AG04450 (cell line): ENCODE measurements around the gene RPRM. TPM values are rescaled to one million over a fixed set of nuclear protein-coding genes. Genes with fewer than 3 reads are reported as not detected.
A peak's percentile ranks its signal among the peaks of the same experiment; 100 is the strongest.

Experiments used
- CTCF ChIA-PET: fragments of 300-600, 350-600 bp; formaldehyde crosslinking; extraction: SDS; loops from one replicate; lab custom pipeline; 2022; ENCODE audit warnings: antibody characterized with exemption, inconsistent platforms; lab: Charles Lee
- POLR2A ChIA-PET: fragments of 350-600 bp; formaldehyde crosslinking; extraction: SDS; loops from one replicate; lab custom pipeline; 2021; ENCODE audit warnings: antibody characterized with exemption, inconsistent platforms; lab: Yijun Ruan, JAX
- DNase-seq: peaks from one replicate; pipeline ENCODE4 v3.0.0-alpha.2; 2011; ENCODE audit warnings: low read depth, low spot score
- H3K27ac ChIP-seq: one replicate; pipeline ENCODE4 v1.5.1; 2012; ENCODE audit warnings: low read depth, low read length, control low read depth
- H3K27me3 ChIP-seq: one replicate; pipeline ENCODE4 v1.6.0; 2012; ENCODE audit warnings: low read length; ENCODE audit not compliant: control insufficient read depth, insufficient read depth
- H3K4me3 ChIP-seq: 2 replicates; pipeline ENCODE4 v1.5.1; 2011; ENCODE audit warnings: mild to moderate bottlenecking, low read depth, low read length, control low read depth
- H3K9me3 ChIP-seq: 2 replicates; pipeline ENCODE4 v1.5.1; 2012; ENCODE audit warnings: low read length; ENCODE audit not compliant: control insufficient read depth, insufficient read depth
- CTCF ChIP-seq: IDR thresholded peaks from 2 replicates; pipeline ENCODE4 v1.5.1; 2011; ENCODE audit warnings: low read depth, low read length, control low read depth, inconsistent platforms
- polyA minus RNA-seq: library from RNA; depleted of rRNA, polyadenylated mRNA; stranded (reverse); fragments of >200 nt; gene quantifications from 2 replicates; pipeline ENCODE4 v1.2.3, GENCODE V29; 2011; rRNA and poly(A)+ RNA removed
- polyA plus RNA-seq: library from polyadenylated mRNA; depleted of rRNA; stranded (reverse); fragments of >200 nt; gene quantifications from 2 replicates; pipeline ENCODE4 v1.2.3, GENCODE V29; 2011; rRNA removed

The RPRM gene
- polyA plus RNA-seq: not detected in 2 replicates
- polyA minus RNA-seq: not detected in 2 replicates

GRCh38 chr2:153478289-153479261 lies at the start of gene RPRM:
TSS of gene RPRM (minus strand) at chr2:153478762. CDS start at chr2:153478565, 197 bp downstream.
- POLR2A ChIA-PET: no interaction called here
- TF ChIP-seq CTCF: peak; percentile 65
- CTCF ChIA-PET: interaction anchor here (1.0 to 3.0 kb wide), 4 partner anchors 8 to 736 kb away, joined by 4 to 19 read pairs (median 6); no protein-coding TSS in a partner anchor
- Histone ChIP-seq H3K27me3 (peaks cover 22% of the 10 kb centered on the region), H3K27ac (no peak within 1 kb of the TSS), H3K9me3 (no peaks in the 10 kb centered on the region; the same call in 1 of the 2 replicates), H3K4me3 (peak within 1 kb of the TSS; percentile 50)
- peak; percentile 1 for DNase-seq

- POLR2A ChIA-PET: no interaction called here
- Histone ChIP-seq H3K27me3 (no peaks in the 10 kb centered on the region), H3K4me3 (no peak overlapping the region), H3K9me3 (no peaks in the 10 kb centered on the region; the same call in 1 of the 2 replicates), H3K27ac (no peak overlapping the region)
- DNase-seq: peak; percentile 2
- TF ChIP-seq CTCF: peak; percentile 60
- CTCF ChIA-PET: interaction anchor here (0.8 to 2.8 kb wide), 6 partner anchors 9 to 1481 kb away, joined by 3 to 15 read pairs (median 3); no protein-coding TSS in a partner anchor
These were observed 40.8 kb upstream of the RPRM start for GRCh38 chr2:153519257-153519875.

- no peak overlapping the region for H3K4me3 ChIP-seq
- CTCF ChIA-PET: no interaction called here
- POLR2A ChIA-PET: no interaction called here
These were observed 33.8 kb upstream of the RPRM start for GRCh38 chr2:153512331-153512730.

GRCh38 chr2:153510996-153511395 lies 32.4 kb upstream of the RPRM start:
- no peak for DNase-seq
- Histone ChIP-seq H3K9me3 (peaks cover 12% of the 10 kb centered on the region), H3K27me3 (no peaks in the 10 kb centered on the region), H3K4me3 (no peak overlapping the region), H3K27ac (no peak overlapping the region)
- ChIA-PET CTCF (no interaction called here), POLR2A (no interaction called here)
- no peak for TF ChIP-seq CTCF

More at GRCh38 chr2:153512331-153512730, 33.8 kb upstream of the RPRM start:
- no peak for TF ChIP-seq CTCF
- Histone ChIP-seq H3K27me3 (no peaks in the 10 kb centered on the region), H3K27ac (no peak overlapping the region), H3K9me3 (peaks cover 12% of the 10 kb centered on the region)
- no peak for DNase-seq
